Keratinocyte (primary cell): ENCODE measurements around the gene MED12L. TPM values are rescaled to one million over a fixed set of nuclear protein-coding genes. Genes with fewer than 3 reads are reported as not detected.

Source experiments
- DNase-seq: peaks from one replicate; pipeline ENCODE4 v3.0.0-alpha.2; 2011; ENCODE audit warnings: low read depth, missing footprints, low spot score
- FAIRE-seq: peaks from 2 replicates; lab custom pipeline; 2011; peaks lifted over from hg19 to GRCh38; lab: Jason Lieb, UNC
- H2AFZ ChIP-seq: 2 replicates; pipeline ENCODE4 v1.6.0; 2012; ENCODE audit warnings: low read length, control low read depth, inconsistent platforms; ENCODE audit not compliant: control insufficient read depth
- H3K27ac ChIP-seq: 2 replicates; pipeline ENCODE4 v1.5.1; 2011; ENCODE audit warnings: low read length; ENCODE audit not compliant: control insufficient read depth, insufficient read depth
- H3K27me3 ChIP-seq: 3 replicates; pipeline ENCODE4 v1.6.0; 2011; ENCODE audit warnings: low read length; ENCODE audit not compliant: control insufficient read depth, insufficient read depth; ENCODE audit errors: extremely low read depth
- H3K36me3 ChIP-seq, 2 experiments: 2 replicates in 1 of 2; 3 replicates in 1 of 2; pipeline ENCODE4 v1.5.1; 2011; ENCODE audit warnings: low read length in 2 of 2, mild to moderate bottlenecking in 1 of 2; ENCODE audit not compliant: control insufficient read depth in 2 of 2, insufficient read depth in 2 of 2; ENCODE audit errors: extremely low read depth in 1 of 2
- H3K4me1 ChIP-seq: 3 replicates; pipeline ENCODE4 v1.5.1; 2011; ENCODE audit warnings: low read length; ENCODE audit not compliant: control insufficient read depth, insufficient read depth; ENCODE audit errors: extremely low read depth
- H3K4me2 ChIP-seq: 3 replicates; pipeline ENCODE4 v1.6.0; 2011; ENCODE audit warnings: low read depth, low read length; ENCODE audit not compliant: control insufficient read depth, insufficient read depth; ENCODE audit errors: extremely low read depth
- H3K4me3 ChIP-seq, 3 experiments: fragments of 200-600 bp in 1 of 3; sonication (generic) in 1 of 3; 2 replicates in 2 of 3; 3 replicates in 1 of 3; pipeline ENCODE4 v1.5.1; 2011 to 2016; ENCODE audit warnings: low read length in 3 of 3, mild to moderate bottlenecking in 3 of 3, control low read depth in 2 of 3, inconsistent platforms in 1 of 3, low read depth in 1 of 3, mixed read lengths in 1 of 3, mixed run types in 1 of 3, moderate library complexity in 1 of 3; ENCODE audit not compliant: control insufficient read depth in 2 of 3, insufficient read depth in 2 of 3; ENCODE audit errors: extremely low read depth in 1 of 3
- H3K79me2 ChIP-seq: 2 replicates; pipeline ENCODE4 v1.6.0; 2012; ENCODE audit warnings: low read length; ENCODE audit not compliant: control insufficient read depth, insufficient read depth
- H3K9ac ChIP-seq: 3 replicates; pipeline ENCODE4 v1.6.0; 2011; ENCODE audit warnings: low read length; ENCODE audit not compliant: control insufficient read depth, insufficient read depth; ENCODE audit errors: extremely low read depth
- H3K9me1 ChIP-seq: 3 replicates; pipeline ENCODE4 v1.6.0; 2011; ENCODE audit warnings: low read length; ENCODE audit not compliant: control insufficient read depth, insufficient read depth; ENCODE audit errors: extremely low read depth
- H3K9me3 ChIP-seq: 2 replicates; pipeline ENCODE4 v1.5.1; 2012; ENCODE audit warnings: low read depth, low read length; ENCODE audit not compliant: control insufficient read depth
- H4K20me1 ChIP-seq: 3 replicates; pipeline ENCODE4 v1.6.0; 2011; ENCODE audit warnings: low read length; ENCODE audit not compliant: control insufficient read depth, insufficient read depth; ENCODE audit errors: extremely low read depth
- CTCF ChIP-seq, 3 experiments: IDR thresholded peaks in 1 of 3; conservative IDR thresholded peaks in 1 of 3; optimal IDR thresholded peaks in 1 of 3; 2 replicates in 2 of 3; 3 replicates in 1 of 3; pipeline versions ENCODE3 to v1.5.1; 2011; ENCODE audit warnings: low read length in 3 of 3, mild to moderate bottlenecking in 3 of 3, moderate library complexity in 2 of 3, control low read depth in 1 of 3, inconsistent platforms in 1 of 3; ENCODE audit not compliant: insufficient read depth in 2 of 3; ENCODE audit errors: extremely low read depth in 1 of 3
- EZH2 ChIP-seq: IDR thresholded peaks from one replicate; pipeline ENCODE4 v1.6.1; 2012; ENCODE audit warnings: inconsistent platforms, mild to moderate bottlenecking, low read length, moderate library complexity
- dilution Hi-C: fragments of 300-500 bp; cut with MboI; formaldehyde crosslinking; loops from one replicate; pipeline ENCODE4 v1.7.0; 2020; ENCODE audit warnings: low sequenced_read_pairs; ENCODE audit not compliant: extremely low pct_ligation_motif_present
- polyA plus RNA-seq, 5 experiments: library from polyadenylated mRNA; depleted of rRNA in 3 of 5; stranded (reverse) in 3 of 5; stranded (forward) in 1 of 5; unstranded in 1 of 5; fragments of >200 nt; gene quantifications; 1 replicate in 1 of 5; 2 replicates in 3 of 5; 3 replicates in 1 of 5; pipeline versions ENCODE4 v1.2.1 to v1.2.3, GENCODE V29; 2011 to 2012; ENCODE audit warnings: missing spikeins in 2 of 5, low read depth in 1 of 5, low replicate concordance in 1 of 5

MED12L gene
- polyA plus RNA-seq, 1 donor (not counting 4 experiments of a cell fraction or from before 2014, with no cell fraction given), result 0.04 TPM

DNA sequence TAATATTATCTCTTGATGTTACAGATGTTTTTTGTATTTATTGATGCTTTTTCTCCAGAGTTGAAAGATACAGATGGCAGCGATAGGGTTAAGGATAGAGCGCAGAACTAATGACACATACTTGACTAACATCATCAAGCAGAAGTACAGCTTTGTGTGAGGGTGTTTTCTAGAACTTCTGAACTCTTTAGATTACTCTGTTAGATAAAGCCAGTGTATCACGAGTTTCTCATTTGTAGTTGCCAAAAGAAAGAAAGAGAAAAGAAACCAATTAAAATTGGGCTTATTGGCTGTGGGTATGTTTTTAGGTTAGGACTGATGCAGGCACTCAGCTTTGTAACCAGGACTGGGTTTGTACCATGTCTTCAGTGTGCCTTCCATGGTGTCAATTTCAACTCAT lies 124.2 kb downstream of the MED12L start:
- H3K9me3 ChIP-seq, result no peaks in the 10 kb centered on the region
- DNase-seq (no peak), FAIRE-seq (no peak)
- no peaks in the 10 kb centered on the region for H3K4me1 ChIP-seq
- peak overlapping the region; percentile 21 for H2AFZ ChIP-seq
- no peaks in the 10 kb centered on the region for H3K36me3 ChIP-seq
- no peaks in the 10 kb centered on the region for H3K9me1 ChIP-seq
- TF ChIP-seq CTCF (optimal IDR thresholded peaks at IDR 0.05 in 1 of 3, IDR thresholded peaks at IDR 0.05 in 1 of 3, conservative IDR thresholded peaks at IDR 0.05 in 1 of 3; ENCODE audit: extremely low read depth in 1 of 3, insufficient read depth in 2 of 3, low read length in 3 of 3) (no peak), EZH2 (no peak)
- no peaks in the 10 kb centered on the region for H4K20me1 ChIP-seq
- H3K4me2 ChIP-seq, result no peak overlapping the region
- H3K27ac ChIP-seq, result no peak overlapping the region
- H3K27me3 ChIP-seq, result no peaks in the 10 kb centered on the region
- no peaks in the 10 kb centered on the region for H3K79me2 ChIP-seq
- no peak overlapping the region for H3K9ac ChIP-seq
- dilution Hi-C loops, result no loop called here
- no peak overlapping the region for H3K4me3 ChIP-seq

DNA sequence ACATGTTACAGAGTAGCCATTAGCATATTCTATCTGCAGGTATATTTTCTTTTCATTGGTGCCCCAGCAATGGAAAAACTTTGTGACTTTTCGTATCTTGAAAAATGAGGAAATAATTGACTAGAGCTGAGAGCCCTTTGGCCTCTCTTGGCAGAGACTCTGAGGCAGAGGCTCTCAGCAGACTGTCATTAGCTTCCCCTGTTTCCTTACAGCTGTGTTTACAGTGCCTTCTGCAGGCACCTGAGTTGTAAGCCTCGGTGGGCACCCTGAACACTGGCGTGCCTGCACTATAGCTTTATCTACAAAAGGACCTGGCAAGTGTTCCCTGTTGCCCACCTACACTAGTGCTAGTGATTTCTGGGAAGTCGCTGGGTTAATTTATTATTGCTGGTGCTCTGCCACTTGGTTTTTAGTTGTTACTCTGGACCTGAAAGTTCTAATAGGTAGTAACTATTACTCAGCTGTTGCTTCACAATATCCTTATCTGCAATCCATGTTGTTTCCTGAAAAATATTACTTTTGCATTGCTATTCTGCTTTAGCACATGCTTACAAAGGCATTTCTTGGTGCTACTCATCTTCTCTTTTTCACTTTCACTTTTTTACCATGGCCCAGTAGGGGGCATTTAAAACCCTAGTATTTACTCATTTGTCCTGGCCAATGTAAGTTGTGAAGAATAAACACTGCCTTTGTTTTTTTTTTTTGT lies 125.4 kb downstream of the MED12L start:
- Histone ChIP-seq H2AFZ (no peak overlapping the region), H3K4me2 (no peak overlapping the region), H3K27ac (no peak overlapping the region), H3K9me1 (no peaks in the 10 kb centered on the region), H3K9ac (no peak overlapping the region), H3K27me3 (no peaks in the 10 kb centered on the region), H3K36me3 (no peaks in the 10 kb centered on the region), H3K79me2 (no peaks in the 10 kb centered on the region), H3K9me3 (no peaks in the 10 kb centered on the region), H3K4me3 (no peak overlapping the region), H4K20me1 (no peaks in the 10 kb centered on the region), H3K4me1 (no peaks in the 10 kb centered on the region)
- TF ChIP-seq CTCF (optimal IDR thresholded peaks at IDR 0.05 in 1 of 3, IDR thresholded peaks at IDR 0.05 in 1 of 3, conservative IDR thresholded peaks at IDR 0.05 in 1 of 3; ENCODE audit: extremely low read depth in 1 of 3, insufficient read depth in 2 of 3, low read length in 3 of 3), result no peak
- no peak for TF ChIP-seq EZH2
- dilution Hi-C loops, result no loop called here
- FAIRE-seq, result no peak
- no peak for DNase-seq
